Sigmoid colon (tissue), 3 donors: ENCODE results near the gene PRPF31.

Source experiments
- POLR2A ChIP-seq, 2 donors: fragments of 450-650 bp; IDR thresholded peaks; one replicate each; pipeline ENCODE4 v1.6.1; 2016; ENCODE audit warnings: antibody characterized with exemption in 2 of 2, mild to moderate bottlenecking in 2 of 2, moderate library complexity in 2 of 2
- TF ChIP-seq, protein P1 (sequence below), 4 experiments: fragments of 450-650 bp in 3 of 4; fragments of 200-600 bp in 1 of 4; IDR thresholded peaks; one replicate each; pipeline ENCODE4 v1.5.1; 2016 to 2019; ENCODE audit warnings: antibody characterized with exemption in 4 of 4, mild to moderate bottlenecking in 3 of 4, moderate library complexity in 2 of 4

GRCh38 chr19:54094426-54095000 lies 21.0 kb upstream of the PRPF31 start:
- TF ChIP-seq, protein P1, sequence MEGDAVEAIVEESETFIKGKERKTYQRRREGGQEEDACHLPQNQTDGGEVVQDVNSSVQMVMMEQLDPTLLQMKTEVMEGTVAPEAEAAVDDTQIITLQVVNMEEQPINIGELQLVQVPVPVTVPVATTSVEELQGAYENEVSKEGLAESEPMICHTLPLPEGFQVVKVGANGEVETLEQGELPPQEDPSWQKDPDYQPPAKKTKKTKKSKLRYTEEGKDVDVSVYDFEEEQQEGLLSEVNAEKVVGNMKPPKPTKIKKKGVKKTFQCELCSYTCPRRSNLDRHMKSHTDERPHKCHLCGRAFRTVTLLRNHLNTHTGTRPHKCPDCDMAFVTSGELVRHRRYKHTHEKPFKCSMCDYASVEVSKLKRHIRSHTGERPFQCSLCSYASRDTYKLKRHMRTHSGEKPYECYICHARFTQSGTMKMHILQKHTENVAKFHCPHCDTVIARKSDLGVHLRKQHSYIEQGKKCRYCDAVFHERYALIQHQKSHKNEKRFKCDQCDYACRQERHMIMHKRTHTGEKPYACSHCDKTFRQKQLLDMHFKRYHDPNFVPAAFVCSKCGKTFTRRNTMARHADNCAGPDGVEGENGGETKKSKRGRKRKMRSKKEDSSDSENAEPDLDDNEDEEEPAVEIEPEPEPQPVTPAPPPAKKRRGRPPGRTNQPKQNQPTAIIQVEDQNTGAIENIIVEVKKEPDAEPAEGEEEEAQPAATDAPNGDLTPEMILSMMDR (IDR thresholded peaks at IDR 0.05), result no peak
- no peak for TF ChIP-seq POLR2A (IDR thresholded peaks at IDR 0.05)
